ENCODE results near the gene RHOT1. TPM values are rescaled to one million over a fixed set of nuclear protein-coding genes. Genes with fewer than 3 reads are reported as not detected.

The RHOT1 gene
- total RNA-seq, 1 donor from 2014 or later: 40.3 TPM

- no peak overlapping the region for H3K4me3 ChIP-seq (ENCODE audit: low read depth, low read length)
- no peak for TF ChIP-seq CTCF (IDR thresholded peaks at IDR 0.05; ENCODE audit: insufficient read depth, low read length, severe bottlenecking)
- DNase-seq (ENCODE audit: low read depth) (no peak), FAIRE-seq (no peak)
- H3K36me3 ChIP-seq (ENCODE audit: control insufficient read depth, insufficient read depth, low read length): no peaks in the 10 kb centered on the region
- H3K27me3 ChIP-seq (ENCODE audit: control insufficient read depth, insufficient read depth, low read length): no peaks in the 10 kb centered on the region
Measured at GRCh38 chr17:32185875-32186274, 43.6 kb downstream of the RHOT1 start.

DNA sequence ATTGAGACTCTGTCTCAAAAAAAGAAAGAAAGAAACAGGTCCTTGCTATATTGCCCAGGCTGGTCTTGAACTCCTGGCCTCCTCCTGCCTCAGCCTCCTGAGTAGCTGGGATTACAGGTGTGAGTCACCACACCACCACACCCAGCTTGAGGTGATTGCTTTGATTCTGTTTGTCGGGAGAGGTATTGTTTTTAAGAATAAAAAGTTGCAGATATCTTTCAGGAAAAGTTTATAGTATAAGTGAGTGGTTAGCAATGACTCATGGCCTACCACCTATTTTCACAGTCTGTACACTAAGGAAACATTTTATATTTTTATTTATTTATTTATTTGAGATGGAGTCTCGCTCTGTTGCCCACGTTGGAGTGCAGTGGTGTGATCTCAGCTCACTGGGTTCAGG lies 45.0 kb downstream of the RHOT1 start:
- no peaks in the 10 kb centered on the region for H3K27me3 ChIP-seq (ENCODE audit: control insufficient read depth, insufficient read depth, low read length)
- DNase-seq (ENCODE audit: low read depth) (no peak), FAIRE-seq (no peak)
- no peak overlapping the region for H3K4me3 ChIP-seq (ENCODE audit: low read depth, low read length)
- no peaks in the 10 kb centered on the region for H3K36me3 ChIP-seq (ENCODE audit: control insufficient read depth, insufficient read depth, low read length)
- TF ChIP-seq CTCF (IDR thresholded peaks at IDR 0.05; ENCODE audit: insufficient read depth, low read length, severe bottlenecking): no peak

DNA sequence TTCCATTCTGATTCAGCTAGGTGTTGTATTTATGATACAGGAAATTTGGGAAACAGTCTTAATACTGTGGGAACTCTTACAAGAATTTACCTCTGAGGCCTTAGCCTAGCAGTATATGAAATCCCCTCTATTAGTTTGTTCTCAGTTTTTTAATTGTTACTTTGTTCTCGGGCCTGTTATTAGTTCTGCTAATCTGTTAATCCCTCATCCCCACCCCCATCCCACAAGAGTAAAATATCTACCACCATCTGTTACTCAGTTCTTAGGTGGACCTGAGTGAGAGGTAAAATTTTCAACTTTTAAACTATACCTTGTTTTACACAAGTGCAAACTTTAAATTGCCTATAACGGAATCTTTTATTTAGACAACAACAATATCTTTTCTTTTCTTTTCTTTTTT lies 47.0 kb downstream of the RHOT1 start:
- H3K36me3 ChIP-seq (ENCODE audit: control insufficient read depth, insufficient read depth, low read length): peaks cover 1% of the 10 kb centered on the region
- H3K27me3 ChIP-seq (ENCODE audit: control insufficient read depth, insufficient read depth, low read length): no peaks in the 10 kb centered on the region
- FAIRE-seq (no peak), DNase-seq (ENCODE audit: low read depth) (no peak)
- no peak for TF ChIP-seq CTCF (IDR thresholded peaks at IDR 0.05; ENCODE audit: insufficient read depth, low read length, severe bottlenecking)
- H3K4me3 ChIP-seq (ENCODE audit: low read depth, low read length): no peak overlapping the region

- H3K4me3 ChIP-seq (ENCODE audit: low read depth, low read length): no peak overlapping the region
- FAIRE-seq (no peak), DNase-seq (ENCODE audit: low read depth) (peak; percentile 37)
- no peaks in the 10 kb centered on the region for H3K27me3 ChIP-seq (ENCODE audit: control insufficient read depth, insufficient read depth, low read length)
- peaks cover 3% of the 10 kb centered on the region for H3K36me3 ChIP-seq (ENCODE audit: control insufficient read depth, insufficient read depth, low read length)
- no peak for TF ChIP-seq CTCF (IDR thresholded peaks at IDR 0.05; ENCODE audit: insufficient read depth, low read length, severe bottlenecking)
Measured at GRCh38 chr17:32191306-32191705, 49.0 kb downstream of the RHOT1 start.

DNA sequence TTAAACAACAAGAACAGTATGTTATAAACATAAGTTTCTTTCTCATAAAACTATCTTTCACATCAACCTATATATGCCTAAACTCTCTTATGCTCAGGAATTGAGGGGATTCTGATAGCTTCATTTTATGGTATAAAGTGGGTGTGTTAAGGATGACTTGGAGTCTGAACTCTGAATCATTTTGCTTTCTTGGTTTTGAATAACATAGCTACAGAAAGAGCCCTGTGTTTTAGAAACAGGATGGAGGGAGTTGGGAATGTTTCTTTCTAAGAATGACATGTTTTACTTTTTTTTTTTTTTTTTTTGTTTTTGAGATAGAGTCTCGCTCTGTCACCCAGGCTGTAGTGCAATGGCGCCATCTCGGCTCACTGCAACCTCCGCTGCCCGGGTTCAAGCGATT lies 50.1 kb downstream of the RHOT1 start:
- Histone ChIP-seq H3K36me3 (ENCODE audit: control insufficient read depth, insufficient read depth, low read length) (peaks cover 5% of the 10 kb centered on the region), H3K4me3 (ENCODE audit: low read depth, low read length) (no peak overlapping the region), H3K27me3 (ENCODE audit: control insufficient read depth, insufficient read depth, low read length) (no peaks in the 10 kb centered on the region)
- no peak for FAIRE-seq
- TF ChIP-seq CTCF (IDR thresholded peaks at IDR 0.05; ENCODE audit: insufficient read depth, low read length, severe bottlenecking): no peak
- DNase-seq (ENCODE audit: low read depth): no peak

GRCh38 chr17:32197987-32198386 lies 55.7 kb downstream of the RHOT1 start:
- Histone ChIP-seq H3K36me3 (ENCODE audit: control insufficient read depth, insufficient read depth, low read length) (peaks cover 5% of the 10 kb centered on the region), H3K27me3 (ENCODE audit: control insufficient read depth, insufficient read depth, low read length) (no peaks in the 10 kb centered on the region), H3K4me3 (ENCODE audit: low read depth, low read length) (no peak overlapping the region)
- no peak for DNase-seq (ENCODE audit: low read depth)
- FAIRE-seq: no peak
- no peak for TF ChIP-seq CTCF (IDR thresholded peaks at IDR 0.05; ENCODE audit: insufficient read depth, low read length, severe bottlenecking)

All from bronchial epithelial cell (primary cell).